Stimulated activated CD4-positive, alpha-beta T cell treated with anti-CD3 and anti-CD28 coated beads, Interleukin-12 subunit alpha, Interleukin-12 subunit beta, amount 100 ng/mL, for 48 hours (primary cell): ENCODE results near the gene FES.
A peak's percentile ranks its signal among the peaks of the same experiment; 100 is the strongest.

Experiments used
- DNase-seq, 3 donors: peaks; one replicate each; pipeline ENCODE4 v3.0.0-alpha.2; 2020; ENCODE audit warnings: low read depth in 2 of 3, low spot score in 1 of 3

The FES gene

GRCh38 chr15:90875549-90875981 is 8.7 kb upstream of the FES start:
- DNase-seq, result no peak

- no peak for DNase-seq
Measured at GRCh38 chr15:90876046-90876445, 8.3 kb upstream of the FES start.

- no peak for DNase-seq
Measured at GRCh38 chr15:90876512-90877170, 7.7 kb upstream of the FES start.

- no peak for DNase-seq
Measured at GRCh38 chr15:90877315-90877714, 7.0 kb upstream of the FES start.

DNA sequence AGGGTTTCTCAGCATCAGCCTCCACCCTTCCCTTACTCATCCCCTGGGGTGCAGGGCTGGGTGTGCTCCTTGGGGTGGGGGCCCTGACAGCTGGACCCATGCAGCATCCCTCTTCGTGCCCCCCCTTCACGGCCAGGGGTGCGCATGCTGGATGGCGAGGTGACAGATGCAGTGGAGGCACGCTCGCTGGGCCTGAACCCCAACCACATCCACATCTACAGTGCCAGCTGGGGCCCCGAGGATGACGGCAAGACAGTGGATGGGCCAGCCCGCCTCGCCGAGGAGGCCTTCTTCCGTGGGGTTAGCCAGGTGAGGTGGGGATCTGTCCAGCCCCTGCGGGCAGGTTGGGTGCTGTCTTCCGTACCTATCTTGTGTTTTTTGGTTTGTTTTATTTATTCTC is 6.3 kb upstream of the FES start:
- no peak for DNase-seq

DNA sequence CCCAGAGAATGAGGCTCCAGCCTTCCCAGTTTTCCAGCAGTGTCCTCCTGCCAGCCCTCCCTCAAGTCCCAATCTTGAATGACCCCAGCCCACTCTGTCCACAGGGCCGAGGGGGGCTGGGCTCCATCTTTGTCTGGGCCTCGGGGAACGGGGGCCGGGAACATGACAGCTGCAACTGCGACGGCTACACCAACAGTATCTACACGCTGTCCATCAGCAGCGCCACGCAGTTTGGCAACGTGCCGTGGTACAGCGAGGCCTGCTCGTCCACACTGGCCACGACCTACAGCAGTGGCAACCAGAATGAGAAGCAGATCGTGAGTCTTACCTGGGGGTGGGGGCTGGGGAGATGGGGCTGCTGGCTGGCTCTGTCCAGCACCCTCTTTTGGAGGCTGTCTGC is 5.6 kb upstream of the FES start:
- DNase-seq, result no peak

DNA sequence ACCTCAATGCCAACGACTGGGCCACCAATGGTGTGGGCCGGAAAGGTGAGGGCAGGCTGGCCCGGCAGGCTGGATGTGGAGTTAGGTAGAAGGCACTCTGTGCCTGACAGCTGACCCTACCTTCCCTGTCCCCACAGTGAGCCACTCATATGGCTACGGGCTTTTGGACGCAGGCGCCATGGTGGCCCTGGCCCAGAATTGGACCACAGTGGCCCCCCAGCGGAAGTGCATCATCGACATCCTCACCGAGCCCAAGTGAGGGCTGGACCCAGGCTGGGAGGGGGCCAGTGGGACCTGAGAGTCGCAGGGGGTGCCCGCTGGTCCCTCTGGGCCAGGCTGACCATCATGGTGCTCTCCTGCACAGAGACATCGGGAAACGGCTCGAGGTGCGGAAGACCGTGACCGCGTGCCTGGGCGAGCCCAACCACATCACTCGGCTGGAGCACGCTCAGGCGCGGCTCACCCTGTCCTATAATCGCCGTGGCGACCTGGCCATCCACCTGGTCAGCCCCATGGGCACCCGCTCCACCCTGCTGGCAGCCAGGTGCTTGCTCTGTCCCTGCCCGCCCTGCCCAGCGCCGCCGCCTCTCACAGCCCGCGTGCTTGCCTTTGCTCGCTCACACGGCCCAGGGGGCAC is 4.5 kb upstream of the FES start:
- no peak for DNase-seq

DNA sequence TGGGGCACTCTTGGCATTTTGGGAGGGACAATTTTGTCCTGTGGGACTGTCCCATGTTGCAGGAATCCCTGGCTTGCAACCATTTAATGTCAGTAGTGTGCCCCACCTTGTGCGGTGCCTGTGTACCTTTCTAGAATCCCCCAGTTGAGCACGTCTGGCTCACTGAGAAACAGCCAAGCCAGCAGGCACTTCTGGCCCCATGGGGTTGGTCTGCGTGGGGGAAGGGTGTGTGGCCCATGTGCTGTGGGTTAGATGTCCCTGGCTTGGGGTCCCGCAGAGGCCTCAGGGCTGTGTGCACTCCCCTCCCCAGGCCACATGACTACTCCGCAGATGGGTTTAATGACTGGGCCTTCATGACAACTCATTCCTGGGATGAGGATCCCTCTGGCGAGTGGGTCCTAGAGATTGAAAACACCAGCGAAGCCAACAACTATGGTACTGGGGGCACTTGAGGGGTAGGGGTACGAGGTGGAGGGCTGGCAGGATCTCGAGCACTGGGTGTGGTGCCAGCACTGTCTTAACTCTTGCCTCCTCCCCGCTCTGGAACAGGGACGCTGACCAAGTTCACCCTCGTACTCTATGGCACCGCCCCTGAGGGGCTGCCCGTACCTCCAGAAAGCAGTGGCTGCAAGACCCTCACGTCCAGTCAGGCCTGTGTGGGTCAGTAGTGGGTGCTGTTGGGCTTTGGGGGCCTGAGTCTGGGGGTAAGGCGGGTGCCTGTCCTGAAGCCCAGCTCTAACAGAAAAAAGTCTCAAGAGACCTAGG is 3.7 kb upstream of the FES start:
- no peak for DNase-seq

GRCh38 chr15:90881181-90881977 is 2.9 kb upstream of the FES start:
- no peak for DNase-seq

DNA sequence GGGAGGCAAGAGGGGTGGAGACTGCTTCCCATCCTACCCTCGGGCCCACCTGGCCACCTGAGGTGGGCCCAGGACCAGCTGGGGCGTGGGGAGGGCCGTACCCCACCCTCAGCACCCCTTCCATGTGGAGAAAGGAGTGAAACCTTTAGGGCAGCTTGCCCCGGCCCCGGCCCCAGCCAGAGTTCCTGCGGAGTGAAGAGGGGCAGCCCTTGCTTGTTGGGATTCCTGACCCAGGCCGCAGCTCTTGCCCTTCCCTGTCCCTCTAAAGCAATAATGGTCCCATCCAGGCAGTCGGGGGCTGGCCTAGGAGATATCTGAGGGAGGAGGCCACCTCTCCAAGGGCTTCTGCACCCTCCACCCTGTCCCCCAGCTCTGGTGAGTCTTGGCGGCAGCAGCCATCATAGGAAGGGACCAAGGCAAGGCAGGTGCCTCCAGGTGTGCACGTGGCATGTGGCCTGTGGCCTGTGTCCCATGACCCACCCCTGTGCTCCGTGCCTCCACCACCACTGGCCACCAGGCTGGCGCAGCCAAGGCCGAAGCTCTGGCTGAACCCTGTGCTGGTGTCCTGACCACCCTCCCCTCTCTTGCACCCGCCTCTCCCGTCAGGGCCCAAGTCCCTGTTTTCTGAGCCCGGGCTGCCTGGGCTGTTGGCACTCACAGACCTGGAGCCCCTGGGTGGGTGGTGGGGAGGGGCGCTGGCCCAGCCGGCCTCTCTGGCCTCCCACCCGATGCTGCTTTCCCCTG is 2.2 kb upstream of the FES start:
- DNase-seq, result no peak

DNA sequence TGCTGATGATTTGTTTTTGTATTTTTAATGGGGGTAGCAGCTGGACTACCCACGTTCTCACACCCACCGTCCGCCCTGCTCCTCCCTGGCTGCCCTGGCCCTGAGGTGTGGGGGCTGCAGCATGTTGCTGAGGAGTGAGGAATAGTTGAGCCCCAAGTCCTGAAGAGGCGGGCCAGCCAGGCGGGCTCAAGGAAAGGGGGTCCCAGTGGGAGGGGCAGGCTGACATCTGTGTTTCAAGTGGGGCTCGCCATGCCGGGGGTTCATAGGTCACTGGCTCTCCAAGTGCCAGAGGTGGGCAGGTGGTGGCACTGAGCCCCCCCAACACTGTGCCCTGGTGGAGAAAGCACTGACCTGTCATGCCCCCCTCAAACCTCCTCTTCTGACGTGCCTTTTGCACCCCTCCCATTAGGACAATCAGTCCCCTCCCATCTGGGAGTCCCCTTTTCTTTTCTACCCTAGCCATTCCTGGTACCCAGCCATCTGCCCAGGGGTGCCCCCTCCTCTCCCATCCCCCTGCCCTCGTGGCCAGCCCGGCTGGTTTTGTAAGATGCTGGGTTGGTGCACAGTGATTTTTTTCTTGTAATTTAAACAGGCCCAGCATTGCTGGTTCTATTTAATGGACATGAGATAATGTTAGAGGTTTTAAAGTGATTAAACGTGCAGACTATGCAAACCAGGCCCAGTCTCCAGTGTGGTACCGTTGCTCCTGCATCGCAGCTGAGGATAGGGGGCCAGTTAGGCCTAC is 1.4 kb upstream of the FES start:
- DNase-seq, result no peak

DNA sequence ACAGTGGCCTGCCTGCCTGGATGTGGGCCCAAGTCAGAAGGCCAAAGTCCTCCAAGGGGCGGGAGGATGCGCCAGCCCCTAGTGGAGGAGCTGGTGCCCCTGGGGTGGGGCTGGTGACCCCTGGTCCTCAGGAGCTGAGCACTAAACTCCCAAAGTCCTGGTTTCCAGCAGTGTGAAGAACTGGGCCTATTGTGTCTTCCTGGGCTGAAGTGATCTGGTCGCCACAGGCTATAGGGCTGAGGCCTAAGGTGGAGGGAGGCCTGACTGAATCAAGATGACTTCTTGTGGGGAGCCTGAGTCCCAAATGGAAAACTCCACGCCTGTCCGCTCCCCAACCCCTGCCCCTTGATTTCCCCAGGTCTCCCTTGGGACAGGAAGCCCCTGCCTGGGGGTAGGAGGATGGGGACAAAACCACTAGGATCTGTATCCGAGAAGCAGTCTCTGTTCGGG is 753 bp upstream of the FES start:
- DNase-seq, result no peak

DNA sequence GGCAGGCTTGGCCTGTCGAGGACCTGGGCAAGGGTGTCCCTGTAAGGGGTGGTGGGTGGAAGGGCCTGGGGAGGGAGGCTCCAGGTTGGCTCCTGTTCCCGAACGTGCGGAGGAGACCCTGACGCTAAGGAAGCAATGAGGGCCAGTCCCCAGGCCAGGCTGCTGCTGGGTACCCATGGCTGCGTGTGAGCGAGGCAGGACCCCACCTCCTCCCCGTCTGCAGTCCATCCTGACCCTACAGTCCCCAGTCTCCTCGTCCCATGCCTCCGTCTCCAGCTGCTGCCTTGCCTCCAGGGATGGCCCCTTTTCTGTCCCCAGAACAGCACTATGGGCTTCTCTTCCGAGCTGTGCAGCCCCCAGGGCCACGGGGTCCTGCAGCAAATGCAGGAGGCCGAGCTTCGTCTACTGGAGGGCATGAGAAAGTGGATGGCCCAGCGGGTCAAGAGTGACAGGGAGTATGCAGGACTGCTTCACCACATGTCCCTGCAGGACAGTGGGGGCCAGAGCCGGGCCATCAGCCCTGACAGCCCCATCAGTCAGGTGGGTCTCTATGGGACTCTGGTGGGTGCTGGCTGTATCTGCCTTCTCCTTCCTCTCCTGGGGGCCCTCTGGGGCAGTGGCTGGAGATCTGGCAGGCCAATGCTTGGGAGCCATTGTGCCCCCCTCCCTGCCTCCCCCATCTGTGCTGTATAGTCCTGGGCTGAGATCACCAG is 571 bp downstream of the FES start:
- DNase-seq, result no peak

- peak; percentile 58 to 79 (median 75) for DNase-seq
Measured at GRCh38 chr15:90885432-90886290, 1.4 kb downstream of the FES start.

GRCh38 chr15:90886291-90886614 is 1.9 kb downstream of the FES start:
- no peak for DNase-seq

DNA sequence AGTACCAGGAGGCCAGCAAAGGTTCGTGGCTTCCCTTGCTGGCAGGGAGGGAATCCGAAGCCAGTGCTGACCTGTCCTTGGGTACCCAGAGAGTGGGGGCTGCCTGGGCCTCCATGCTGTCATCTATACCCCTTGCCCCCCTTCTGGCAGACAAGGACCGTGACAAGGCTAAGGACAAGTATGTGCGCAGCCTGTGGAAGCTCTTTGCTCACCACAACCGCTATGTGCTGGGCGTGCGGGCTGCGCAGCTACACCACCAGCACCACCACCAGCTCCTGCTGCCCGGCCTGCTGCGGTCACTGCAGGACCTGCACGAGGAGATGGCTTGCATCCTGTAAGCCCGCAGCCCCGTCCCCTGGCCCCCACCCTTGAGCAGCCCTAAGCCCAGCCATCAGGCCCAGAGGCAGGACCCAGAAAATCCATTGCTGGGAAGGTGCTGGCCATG is 2.8 kb downstream of the FES start:
- DNase-seq, result no peak

DNA sequence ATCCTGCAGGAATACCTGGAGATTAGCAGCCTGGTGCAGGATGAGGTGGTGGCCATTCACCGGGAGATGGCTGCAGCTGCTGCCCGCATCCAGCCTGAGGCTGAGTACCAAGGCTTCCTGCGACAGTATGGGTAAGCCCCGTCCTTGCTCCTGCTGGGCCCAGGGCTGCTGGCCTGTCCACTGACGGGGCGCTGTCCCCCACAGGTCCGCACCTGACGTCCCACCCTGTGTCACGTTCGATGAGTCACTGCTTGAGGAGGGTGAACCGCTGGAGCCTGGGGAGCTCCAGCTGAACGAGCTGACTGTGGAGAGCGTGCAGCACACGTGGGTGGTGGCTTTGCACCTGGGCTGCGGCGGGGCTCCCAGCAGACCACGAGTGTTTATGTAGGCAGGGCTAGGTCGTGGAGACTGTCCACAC is 5.0 kb downstream of the FES start:
- no peak for DNase-seq

GRCh38 chr15:90889736-90890456 is 5.6 kb downstream of the FES start:
- DNase-seq, result no peak
